Nephron (organoid): ENCODE results near the gene SUN1.

Source experiments
- H3K27ac Mint-ChIP-seq, 3 experiments: 2 replicates each; pipeline ENCODE4 v1.8.0; 2020; ENCODE audit warnings: mixed read lengths in 3 of 3, mild to moderate bottlenecking in 2 of 3, moderate library complexity in 1 of 3
- H3K27me3 Mint-ChIP-seq: 2 replicates; pipeline ENCODE4 v1.8.0; 2021; ENCODE audit warnings: low read depth, mild to moderate bottlenecking, moderate library complexity, mixed read lengths
- H3K36me3 Mint-ChIP-seq: 2 replicates; pipeline ENCODE4 v1.8.0; 2020; ENCODE audit warnings: low read depth, mixed read lengths
- H3K4me1 Mint-ChIP-seq: 2 replicates; pipeline ENCODE4 v1.8.0; 2020; ENCODE audit warnings: mixed read lengths
- H3K4me3 Mint-ChIP-seq, 3 experiments: 2 replicates each; pipeline ENCODE4 v1.8.0; 2020; ENCODE audit warnings: mild to moderate bottlenecking in 3 of 3, mixed read lengths in 3 of 3, moderate library complexity in 2 of 3
- H3K9me3 Mint-ChIP-seq: 2 replicates; pipeline ENCODE4 v1.8.0; 2020; ENCODE audit warnings: mixed read lengths
- TF ChIP-seq, protein P1 (sequence below), 3 experiments: fragments of 200-600 bp; sonication (generic); IDR thresholded peaks; one replicate each; pipeline ENCODE4 v1.5.0; 2021; ENCODE audit warnings: antibody characterized with exemption in 3 of 3; ENCODE audit not compliant: unreplicated experiment in 3 of 3

Gene SUN1

DNA sequence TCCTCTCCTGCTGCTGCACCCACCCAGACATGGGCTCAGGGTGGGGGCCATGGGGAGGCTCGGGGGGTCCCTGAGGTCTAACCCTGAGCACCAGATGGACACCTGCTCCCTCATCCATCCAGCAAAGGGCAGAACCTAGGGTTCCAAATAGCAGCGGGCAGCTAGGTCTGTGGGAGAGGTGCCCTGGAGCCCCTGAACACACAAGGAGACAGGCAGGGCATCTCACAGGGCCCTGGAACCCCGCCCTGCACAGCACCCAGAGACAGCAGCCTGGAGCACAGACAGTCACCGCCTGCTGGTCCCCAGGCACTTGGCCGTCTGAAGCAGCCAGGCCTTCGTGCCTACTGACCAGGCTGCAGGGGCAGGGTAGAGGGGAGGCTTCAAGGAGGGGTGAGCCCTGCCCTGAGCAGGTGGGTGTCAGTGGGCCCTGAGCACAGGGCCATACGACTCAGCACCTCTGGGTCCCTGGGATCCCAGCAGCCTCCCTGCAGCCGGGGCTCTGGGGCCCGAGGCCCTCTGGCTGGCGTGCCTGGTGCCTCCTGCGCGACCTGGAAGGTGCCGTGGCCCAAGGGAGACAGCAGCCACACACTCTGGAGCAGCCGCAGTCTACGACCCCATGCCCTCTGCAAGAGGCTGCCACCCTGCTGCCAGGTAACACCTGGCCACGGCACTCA lies 82.4 kb downstream of the SUN1 start:
- Mint-ChIP-seq H3K27ac (peak overlapping the region in 1 of 3 experiments; percentile 45), H3K4me1 (peaks cover 13% of the 10 kb centered on the region), H3K36me3 (no peaks in the 10 kb centered on the region), H3K4me3 (peak overlapping the region in 1 of 3 experiments; percentile 19), H3K27me3 (peaks cover 28% of the 10 kb centered on the region), H3K9me3 (no peaks in the 10 kb centered on the region)
- TF ChIP-seq, protein P1, sequence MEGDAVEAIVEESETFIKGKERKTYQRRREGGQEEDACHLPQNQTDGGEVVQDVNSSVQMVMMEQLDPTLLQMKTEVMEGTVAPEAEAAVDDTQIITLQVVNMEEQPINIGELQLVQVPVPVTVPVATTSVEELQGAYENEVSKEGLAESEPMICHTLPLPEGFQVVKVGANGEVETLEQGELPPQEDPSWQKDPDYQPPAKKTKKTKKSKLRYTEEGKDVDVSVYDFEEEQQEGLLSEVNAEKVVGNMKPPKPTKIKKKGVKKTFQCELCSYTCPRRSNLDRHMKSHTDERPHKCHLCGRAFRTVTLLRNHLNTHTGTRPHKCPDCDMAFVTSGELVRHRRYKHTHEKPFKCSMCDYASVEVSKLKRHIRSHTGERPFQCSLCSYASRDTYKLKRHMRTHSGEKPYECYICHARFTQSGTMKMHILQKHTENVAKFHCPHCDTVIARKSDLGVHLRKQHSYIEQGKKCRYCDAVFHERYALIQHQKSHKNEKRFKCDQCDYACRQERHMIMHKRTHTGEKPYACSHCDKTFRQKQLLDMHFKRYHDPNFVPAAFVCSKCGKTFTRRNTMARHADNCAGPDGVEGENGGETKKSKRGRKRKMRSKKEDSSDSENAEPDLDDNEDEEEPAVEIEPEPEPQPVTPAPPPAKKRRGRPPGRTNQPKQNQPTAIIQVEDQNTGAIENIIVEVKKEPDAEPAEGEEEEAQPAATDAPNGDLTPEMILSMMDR (IDR thresholded peaks at IDR 0.05; ENCODE audit: unreplicated experiment in 3 of 3): no peak

DNA sequence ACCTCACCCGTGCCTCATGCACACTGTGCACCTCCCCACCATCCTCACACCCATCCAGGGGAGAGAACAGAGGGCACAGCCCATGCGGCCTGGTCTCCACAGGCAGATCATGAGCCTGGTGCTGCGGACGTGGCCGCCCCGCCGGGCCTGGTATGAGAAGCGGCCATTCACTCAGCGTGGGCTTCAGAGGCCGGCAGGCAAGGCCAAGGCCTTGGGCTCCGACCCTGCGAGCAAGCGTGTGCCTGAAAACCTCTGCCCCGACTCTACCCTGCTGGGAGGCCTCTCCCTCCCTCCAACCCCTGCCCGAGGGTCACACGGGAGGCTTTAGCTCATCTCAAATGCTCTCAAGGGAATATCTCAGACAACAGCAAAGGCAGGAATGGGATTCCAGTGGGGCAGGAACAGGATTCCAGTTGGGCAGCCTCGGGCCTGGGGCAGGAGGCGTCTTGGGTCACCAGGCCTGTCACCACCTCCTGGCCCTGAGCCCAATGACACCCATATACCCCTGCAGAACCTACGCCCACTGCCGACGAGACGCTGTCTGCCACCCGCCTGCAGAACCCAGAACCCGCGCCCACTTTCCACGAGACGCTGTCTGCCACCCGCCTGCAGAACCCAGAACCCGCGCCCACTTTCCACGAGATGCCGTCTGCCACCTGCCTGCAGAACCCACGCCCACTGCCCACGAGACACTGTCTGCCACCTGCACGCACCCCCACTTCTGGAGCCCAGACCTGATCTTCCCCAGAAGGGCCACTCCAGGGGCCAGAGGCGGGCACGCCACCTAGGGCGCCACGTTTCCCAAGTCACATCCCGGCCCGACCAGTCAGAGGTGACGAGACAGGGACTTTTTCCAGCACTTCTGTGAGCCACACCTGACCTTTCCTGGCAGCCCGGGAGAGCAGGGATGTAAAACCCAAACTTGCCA lies 83.3 kb downstream of the SUN1 start:
- TF ChIP-seq, protein P1 (IDR thresholded peaks at IDR 0.05; ENCODE audit: unreplicated experiment in 3 of 3): no peak
- Mint-ChIP-seq H3K27me3 (peaks cover 20% of the 10 kb centered on the region), H3K36me3 (no peaks in the 10 kb centered on the region), H3K9me3 (no peaks in the 10 kb centered on the region), H3K4me1 (peaks cover 13% of the 10 kb centered on the region), H3K27ac (peak overlapping the region; percentile 13 to 82 (median 45)), H3K4me3 (peak overlapping the region in 1 of 3 experiments; percentile 19)

DNA sequence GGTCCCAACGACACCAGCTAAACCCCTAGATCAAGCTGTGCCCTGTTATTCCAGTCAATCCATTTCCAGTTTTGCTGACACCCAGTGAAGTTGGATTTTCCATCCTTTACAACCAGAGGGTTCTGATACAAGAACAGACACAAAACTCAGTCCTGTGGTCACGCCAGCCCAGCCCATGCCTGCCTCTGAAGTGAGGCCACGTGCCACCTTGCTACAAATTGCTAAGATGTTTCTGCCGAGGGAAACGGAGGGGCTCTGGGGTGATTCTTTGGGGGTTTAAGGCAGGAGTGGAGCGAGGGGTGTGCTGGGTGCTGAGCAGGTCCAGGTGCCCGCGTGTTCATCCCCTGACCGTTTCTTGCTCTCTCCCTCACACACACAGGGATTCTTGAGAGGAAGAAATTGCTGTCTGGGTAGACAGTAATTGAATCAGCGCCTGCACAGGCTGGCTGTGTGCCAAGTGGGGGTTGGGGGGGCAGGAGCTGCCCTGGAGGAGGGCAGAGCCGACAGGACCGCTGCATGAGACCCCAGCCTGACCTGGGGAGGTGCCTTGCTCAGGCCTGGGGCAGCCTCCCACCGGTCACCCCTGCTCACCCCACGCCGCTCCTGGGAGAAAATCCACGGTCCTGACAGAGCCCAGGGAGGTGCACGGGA lies 84.1 kb downstream of the SUN1 start:
- Mint-ChIP-seq H3K27ac (peak overlapping the region; percentile 13 to 82 (median 45)), H3K27me3 (peaks cover 18% of the 10 kb centered on the region), H3K9me3 (no peaks in the 10 kb centered on the region), H3K36me3 (no peaks in the 10 kb centered on the region), H3K4me3 (peak overlapping the region; percentile 3 to 62 (median 41)), H3K4me1 (peaks cover 13% of the 10 kb centered on the region)
- TF ChIP-seq, protein P1 (IDR thresholded peaks at IDR 0.05; ENCODE audit: unreplicated experiment in 3 of 3): no peak

DNA sequence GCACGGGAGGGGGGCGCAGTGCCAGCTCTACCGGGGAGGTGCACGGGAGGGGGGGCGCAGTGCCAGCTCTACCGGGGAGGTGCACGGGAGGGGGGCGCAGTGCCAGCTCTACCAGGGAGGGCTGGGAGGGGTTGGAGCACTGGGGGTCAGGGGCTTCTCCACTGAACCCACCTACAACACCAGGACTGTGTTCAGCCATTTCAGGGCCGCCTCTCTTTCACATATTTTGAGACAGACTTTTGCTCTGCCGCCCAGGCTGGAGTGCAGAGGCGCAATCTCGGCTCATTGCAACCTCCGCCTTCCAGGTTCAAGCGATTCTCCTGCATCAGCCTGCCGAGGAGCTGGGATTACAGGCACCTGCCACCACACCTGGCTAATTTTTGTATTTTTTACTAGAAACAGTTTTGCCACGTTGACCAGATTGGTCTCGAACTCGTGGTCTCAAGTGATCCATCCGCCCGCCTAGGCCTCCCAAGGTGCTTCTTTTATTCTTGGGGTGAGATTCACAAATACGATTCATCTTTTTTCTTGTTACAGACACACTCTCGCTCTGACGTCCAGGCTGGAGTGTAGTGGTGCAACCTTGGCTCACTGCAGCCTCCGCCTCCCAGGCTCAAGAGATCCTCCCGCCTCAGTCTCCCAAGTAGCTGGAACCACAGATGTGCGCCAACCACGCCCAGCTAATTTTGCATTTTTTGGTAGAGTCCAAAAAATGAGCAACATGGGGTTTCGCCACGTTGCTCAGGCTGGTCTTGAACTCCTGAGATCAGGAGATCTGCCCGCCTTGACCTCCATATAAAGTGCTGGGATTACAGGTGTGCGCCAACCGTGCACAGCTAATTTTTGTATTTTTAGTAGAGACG lies 85.2 kb downstream of the SUN1 start:
- no peaks in the 10 kb centered on the region for H3K9me3 Mint-ChIP-seq

DNA sequence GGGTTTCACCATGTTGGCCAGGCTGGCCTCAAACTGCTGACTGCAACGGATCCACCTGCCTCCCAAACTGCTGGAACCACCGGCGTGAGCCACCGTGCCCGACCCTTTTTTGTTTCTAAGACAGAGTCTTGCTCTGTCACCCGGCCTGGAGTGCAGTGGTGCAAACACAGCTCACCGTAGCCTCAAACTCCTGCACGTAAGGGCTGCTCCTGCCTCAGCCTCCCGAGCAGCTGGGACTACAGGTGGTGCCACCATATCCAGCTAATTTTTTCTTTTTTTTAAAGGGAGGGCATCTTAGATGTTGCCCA lies 85.8 kb downstream of the SUN1 start:
- Mint-ChIP-seq H3K4me1 (peaks cover 13% of the 10 kb centered on the region), H3K27me3 (peaks cover 13% of the 10 kb centered on the region), H3K9me3 (no peaks in the 10 kb centered on the region), H3K36me3 (no peaks in the 10 kb centered on the region), H3K4me3 (no peak overlapping the region), H3K27ac (no peak overlapping the region)
- TF ChIP-seq, protein P1 (IDR thresholded peaks at IDR 0.05; ENCODE audit: unreplicated experiment in 3 of 3): no peak

More for the DNA sequence above, 85.2 kb downstream of the SUN1 start:
- TF ChIP-seq, protein P1 (IDR thresholded peaks at IDR 0.05; ENCODE audit: unreplicated experiment in 3 of 3): no peak
- Mint-ChIP-seq H3K27me3 (peaks cover 17% of the 10 kb centered on the region), H3K4me1 (peaks cover 13% of the 10 kb centered on the region), H3K4me3 (no peak overlapping the region), H3K27ac (peak overlapping the region in 1 of 3 experiments; percentile 43), H3K36me3 (no peaks in the 10 kb centered on the region)
